HG03432 (cell line): ENCODE measurements around the gene C1orf210.
A peak's percentile ranks its signal among the peaks of the same experiment; 100 is the strongest.

Source experiments
- ATAC-seq: cut with Tn5 transposase; IDR thresholded peaks from one replicate; pipeline ENCODE4 v1.9.1; 2021; ENCODE audit warnings: mild to moderate bottlenecking, moderate library complexity; ENCODE audit not compliant: unreplicated experiment

Gene C1orf210

DNA sequence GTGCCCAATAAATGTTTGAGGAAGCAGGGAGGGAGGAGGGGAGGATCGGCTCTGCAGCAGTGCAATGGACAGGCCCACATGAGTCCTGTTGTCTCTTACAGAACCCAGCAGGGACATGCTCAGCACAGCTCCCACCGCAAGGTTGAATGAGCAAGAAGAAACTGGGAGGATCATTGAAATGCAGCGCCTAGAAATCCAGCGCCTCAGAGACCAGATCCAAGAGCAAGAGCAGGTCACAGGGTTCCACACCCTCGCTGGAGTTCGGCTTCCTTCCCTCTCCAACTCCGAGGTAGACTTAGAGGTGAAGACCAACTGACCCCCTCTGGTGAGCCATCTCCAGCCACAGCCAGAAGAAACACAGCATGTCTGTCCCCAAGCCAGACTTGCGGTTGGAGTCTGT is 31.5 kb downstream of the C1orf210 start:
- no peak for ATAC-seq

GRCh38 chr1:43253173-43253572 is 32.2 kb downstream of the C1orf210 start:
- no peak for ATAC-seq

DNA sequence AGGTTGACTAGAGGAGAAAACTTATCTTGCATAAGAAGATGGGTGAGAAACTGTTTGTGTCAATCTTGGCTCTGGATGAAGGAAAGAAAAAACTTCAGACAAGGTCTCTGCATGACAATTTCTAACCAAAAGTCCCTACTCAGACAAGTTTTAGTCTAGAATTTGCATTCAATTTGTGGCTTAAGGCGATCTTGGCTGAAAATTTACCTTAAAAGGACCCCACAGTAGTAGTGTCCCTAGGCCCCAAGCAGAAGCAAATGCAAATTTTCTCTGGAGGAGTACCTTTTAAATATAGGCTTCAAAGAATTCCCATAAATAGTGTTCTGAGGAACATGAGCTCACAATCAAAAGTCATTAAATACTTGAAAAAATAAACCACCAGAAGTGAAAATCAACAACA is 33.2 kb downstream of the C1orf210 start:
- no peak for ATAC-seq

DNA sequence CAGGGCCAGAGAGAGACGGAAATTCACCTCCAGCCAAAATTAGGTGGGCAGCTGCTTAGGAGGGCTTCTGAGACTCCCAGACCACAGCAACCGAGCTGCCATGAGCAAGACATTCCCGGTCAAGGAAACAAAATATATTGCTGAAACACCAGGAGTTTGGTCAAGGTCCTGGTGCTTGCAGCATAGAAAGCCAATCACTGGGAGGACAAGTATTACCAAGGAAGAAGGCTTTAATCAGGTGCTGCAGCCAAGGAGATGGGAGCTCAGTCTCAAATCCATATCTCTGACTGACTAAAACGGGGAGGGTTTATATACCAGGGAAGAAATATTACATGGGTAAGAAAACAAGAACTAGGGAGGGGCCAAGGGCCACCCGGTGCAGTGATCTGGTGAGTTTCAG is 34.4 kb downstream of the C1orf210 start:
- no peak for ATAC-seq

- no peak for ATAC-seq
Observed at GRCh38 chr1:43250351-43250761, 35.0 kb downstream of the C1orf210 start.

DNA sequence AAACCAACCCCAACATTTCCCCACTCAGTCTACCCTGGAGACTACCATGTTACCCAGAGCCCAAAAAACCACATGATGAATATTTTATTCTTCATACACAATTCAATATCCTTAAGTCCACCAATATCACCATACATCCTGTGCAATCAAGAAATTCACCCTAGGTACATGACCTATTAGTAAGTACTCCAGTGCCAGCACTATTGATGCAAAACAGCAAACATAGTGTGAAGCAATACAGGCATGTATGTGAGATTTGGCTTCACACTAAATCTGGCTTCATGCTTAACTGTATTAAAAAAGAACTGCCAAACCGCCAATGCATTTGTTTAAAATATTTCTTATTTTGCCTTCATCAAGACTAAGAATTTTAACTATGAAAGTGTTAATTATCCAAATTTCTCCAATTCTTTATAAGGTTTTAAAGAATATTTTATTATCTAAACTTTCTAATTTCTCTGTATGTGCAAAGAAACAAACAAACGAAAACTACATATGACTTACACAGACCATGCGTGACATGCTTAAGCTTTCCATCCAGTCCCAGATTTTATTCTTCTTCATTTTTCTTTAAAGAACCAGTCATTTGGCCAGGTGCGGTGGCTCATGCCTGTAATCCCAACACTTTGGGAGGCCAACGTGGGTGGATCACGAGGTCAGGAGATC is 38.0 kb downstream of the C1orf210 start:
- ATAC-seq: no peak

DNA sequence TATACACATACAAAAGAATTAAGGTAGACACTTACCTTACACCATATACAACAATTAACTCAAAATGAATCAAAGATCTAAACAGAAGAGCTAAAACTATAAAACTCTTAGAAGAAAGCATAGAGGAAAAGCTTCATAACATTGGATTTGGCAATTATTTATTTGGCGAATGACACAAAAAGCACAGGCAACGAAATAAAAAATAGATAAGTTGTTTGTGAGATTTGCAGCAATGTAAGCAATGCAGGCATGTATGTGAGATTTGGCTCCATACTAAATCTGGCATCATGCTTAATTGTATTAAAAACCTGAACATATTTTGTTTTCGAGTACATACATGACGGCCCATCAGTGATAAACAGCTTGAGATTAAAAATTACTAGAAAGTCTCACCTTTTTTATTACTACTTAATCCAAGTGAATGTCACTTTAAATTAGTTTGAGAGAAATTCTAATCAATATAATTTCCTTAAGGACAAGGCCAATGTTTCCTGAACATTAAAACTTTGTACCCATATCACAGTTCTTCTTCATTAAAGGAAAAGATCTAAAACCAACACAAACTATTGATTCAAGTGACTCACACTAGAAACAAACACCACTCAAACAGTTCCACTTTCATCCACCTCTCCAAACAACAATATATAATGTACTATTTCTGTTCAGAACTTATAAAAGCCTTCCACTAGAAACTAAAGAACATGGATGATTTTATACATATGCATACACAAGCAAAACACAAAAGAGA is 38.7 kb downstream of the C1orf210 start:
- no peak for ATAC-seq

- ATAC-seq: no peak
Observed at GRCh38 chr1:43243299-43243698, 42.1 kb downstream of the C1orf210 start.

DNA sequence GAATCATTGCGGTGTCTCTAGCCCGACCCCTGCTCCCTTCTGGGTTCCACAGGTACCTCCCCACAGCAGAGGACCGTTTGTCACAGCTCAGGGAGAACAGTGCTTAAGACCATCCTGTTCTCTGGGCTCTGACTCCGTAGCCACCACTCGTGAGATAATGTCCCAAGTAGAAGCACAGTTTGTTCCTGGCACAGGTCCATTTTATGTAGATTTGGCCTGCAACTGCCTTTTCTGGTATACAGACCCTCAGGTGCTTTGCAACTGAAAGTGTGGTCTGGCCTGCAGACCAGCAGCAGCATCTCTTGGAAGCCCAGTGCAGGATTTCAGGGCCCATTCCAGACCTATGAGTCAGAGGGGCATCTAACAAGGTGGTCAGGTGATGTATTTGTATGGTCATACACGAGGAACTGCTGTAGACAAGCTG is 44.0 kb downstream of the C1orf210 start:
- ATAC-seq: no peak

DNA sequence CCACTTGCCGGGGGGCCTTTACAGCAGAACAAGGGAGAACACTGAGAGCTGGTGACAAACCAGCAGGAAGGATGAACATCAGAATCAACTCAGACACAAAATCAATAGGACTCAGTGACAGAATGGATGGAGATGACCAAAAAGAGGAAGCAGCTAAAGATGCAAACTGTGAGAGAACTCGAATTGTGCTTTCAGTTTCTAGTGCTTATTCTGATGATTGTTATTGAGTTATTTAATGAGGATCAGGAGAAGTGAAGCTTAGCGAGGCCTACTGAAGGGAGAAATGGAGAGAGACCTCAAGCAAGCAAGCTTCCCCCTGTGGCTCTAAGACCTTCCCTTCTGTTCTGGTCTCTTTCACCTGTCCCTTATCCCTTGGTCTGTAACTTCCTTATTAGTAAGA is 45.9 kb downstream of the C1orf210 start:
- peak; percentile 70 for ATAC-seq

GRCh38 chr1:43238991-43239469 is 46.4 kb downstream of the C1orf210 start:
- ATAC-seq: peak; percentile 40

DNA sequence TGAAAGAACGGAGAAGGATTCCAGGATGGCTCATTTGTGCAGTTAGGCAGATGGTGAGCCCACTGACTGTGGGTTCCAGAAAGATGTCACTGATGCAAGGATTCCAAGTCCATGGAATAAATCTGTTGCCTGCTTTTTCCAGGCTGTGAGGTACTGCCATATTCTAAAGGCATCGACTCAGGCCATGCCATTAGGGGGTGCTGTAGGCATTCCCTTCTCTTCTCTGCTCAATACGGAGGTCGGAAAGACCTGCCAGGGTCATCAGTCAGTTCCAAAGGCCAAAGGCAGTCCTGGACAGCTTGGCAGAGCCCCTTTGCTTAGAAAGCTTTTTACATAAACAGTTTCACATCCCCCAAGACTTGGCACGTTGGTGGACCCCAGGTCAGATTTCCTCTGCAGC is 47.3 kb downstream of the C1orf210 start:
- ATAC-seq: no peak

GRCh38 chr1:43237121-43237520 is 48.3 kb downstream of the C1orf210 start:
- ATAC-seq: no peak

DNA sequence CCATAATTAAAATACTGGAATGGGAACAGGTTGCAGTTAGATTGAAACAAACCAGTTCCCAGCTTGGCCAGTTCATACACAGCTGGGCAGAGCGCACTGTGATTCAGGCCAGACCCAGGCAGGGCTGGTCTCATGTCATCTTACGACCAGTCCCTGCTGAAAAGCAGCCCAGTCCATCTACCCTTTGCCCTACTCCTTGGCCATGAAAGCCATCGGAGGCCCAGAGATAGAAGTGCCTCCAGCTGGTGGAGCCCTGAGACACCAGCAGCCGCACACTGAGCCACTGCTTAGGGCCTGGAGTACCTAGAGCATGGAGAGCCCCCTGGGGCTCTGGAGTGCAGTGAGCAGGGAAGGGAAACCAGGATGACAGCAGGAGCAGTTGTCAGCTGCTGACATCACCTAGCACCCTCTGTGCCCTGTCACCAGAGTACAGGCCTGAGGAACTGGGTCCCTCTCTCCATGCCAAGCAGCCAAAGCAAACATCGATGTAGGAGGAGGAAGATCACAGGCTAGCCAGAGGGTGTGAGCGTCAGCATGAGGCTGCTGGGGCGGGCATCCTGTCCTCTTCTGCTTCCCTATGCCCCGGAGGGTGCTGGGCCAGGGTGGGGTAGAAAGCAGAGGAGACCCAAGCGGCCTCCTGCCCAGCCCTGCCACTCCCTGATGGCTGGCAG is 49.8 kb downstream of the C1orf210 start:
- no peak for ATAC-seq

DNA sequence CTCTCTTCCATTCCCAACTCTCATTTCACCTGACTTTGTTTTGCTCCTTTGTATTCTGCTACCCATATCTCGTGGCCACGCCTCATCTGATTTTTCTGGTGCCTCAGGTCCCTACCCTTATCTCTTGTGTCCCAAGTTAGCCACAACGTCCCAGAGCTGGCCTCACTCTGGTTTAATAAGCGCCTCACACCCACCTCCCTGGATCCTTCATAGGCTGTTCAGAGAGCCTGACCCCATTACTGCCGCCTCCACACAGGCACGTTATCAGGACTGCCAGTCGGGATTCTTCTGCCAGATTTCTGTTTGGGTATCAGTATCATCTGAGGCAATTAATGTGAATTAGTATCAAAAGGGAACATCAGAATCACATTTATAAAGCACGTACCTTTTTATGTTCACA is 50.3 kb downstream of the C1orf210 start:
- ATAC-seq: no peak

GRCh38 chr1:43234267-43234666 is 51.1 kb downstream of the C1orf210 start:
- ATAC-seq: no peak

GRCh38 chr1:43233631-43234030 is 51.8 kb downstream of the C1orf210 start:
- ATAC-seq: no peak

DNA sequence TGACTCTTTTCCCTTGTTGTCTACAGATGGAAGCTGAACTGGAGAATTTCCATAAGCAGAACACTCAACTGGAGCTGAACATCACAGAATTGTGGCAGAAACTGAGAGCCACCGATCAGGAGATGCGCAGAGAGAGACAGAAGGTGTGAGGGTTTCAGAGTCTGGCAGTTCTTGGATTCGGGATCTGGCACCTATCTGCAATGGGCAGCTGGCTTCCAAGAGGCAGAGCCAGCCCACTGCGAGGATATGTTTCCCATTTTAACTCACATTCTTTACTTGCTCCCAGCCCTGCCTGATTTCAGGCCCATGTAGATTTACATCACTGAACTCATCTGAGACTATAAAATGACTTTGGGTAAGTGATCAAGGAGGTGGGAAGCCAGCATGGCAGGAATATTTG is 52.9 kb downstream of the C1orf210 start:
- ATAC-seq: no peak

DNA sequence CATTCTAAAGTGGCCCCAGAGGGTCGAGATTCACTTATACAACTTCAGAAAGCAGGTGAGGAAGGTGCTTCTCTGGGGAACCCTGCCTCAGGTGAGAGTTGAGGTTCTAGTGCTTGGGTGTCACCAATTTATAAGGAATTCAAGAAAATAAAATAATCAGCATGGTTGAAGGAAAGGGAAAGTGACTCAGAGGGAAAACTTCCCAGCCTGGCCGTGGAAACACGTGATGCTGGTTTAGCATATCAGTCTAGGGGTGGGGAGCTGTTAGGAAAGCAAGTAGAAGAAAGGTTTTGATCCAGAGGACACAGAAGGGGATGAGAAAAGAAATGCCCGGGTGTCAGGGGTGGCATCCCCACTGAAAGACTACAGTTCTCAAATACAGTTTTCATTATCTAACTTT is 53.3 kb downstream of the C1orf210 start:
- no peak for ATAC-seq
